ENCODE measurements around the gene NLK. TPM values are rescaled to one million over a fixed set of nuclear protein-coding genes. Genes with fewer than 3 reads are reported as not detected.

The NLK gene
- total RNA-seq, 1 experiment from 2014 or later, result 31.8 TPM

- H2AFZ ChIP-seq (ENCODE audit: low read length), result no peak overlapping the region
- no peak for TF ChIP-seq CTCF (conservative IDR thresholded peaks at IDR 0.05)
Observed at GRCh38 chr17:28087743-28088142, 45.3 kb downstream of the NLK start.

More at GRCh38 chr17:28087743-28088142, 45.3 kb downstream of the NLK start:
- H3K27ac ChIP-seq (ENCODE audit: insufficient read length, low read depth, low read length), result no peak overlapping the region
- Mint-ChIP-seq H3K27ac (no peak overlapping the region), H3K9me3 (peaks cover 14 to 22% of the 10 kb centered on the region in 2 experiments), H3K27me3 (ENCODE audit: low read depth) (no peaks in the 10 kb centered on the region), H3K4me3 (no peak overlapping the region), H3K36me3 (ENCODE audit: insufficient read depth in 1 of 3, low read depth in 3 of 3) (peaks cover 11 to 24% (median 19%) of the 10 kb centered on the region in 3 experiments), H3K4me1 (peaks cover 20 to 26% of the 10 kb centered on the region in 2 experiments)
- H3K4me1 ChIP-seq (ENCODE audit: insufficient read depth, low read length), result no peaks in the 10 kb centered on the region; the same call in 1 of the 2 replicates
- H3K4ac ChIP-seq (ENCODE audit: low read depth, low read length), result no peak overlapping the region
- H3K4me2 ChIP-seq (ENCODE audit: insufficient read depth, insufficient read length, low read length), result no peak overlapping the region
- peaks cover 4% of the 10 kb centered on the region for H3K79me1 ChIP-seq (ENCODE audit: insufficient read depth, low read depth, low read length, poor library complexity, severe bottlenecking)
- no peaks in the 10 kb centered on the region for H3K23me2 ChIP-seq (ENCODE audit: insufficient read length, low read depth, low read length, poor library complexity, severe bottlenecking)
- H3K56ac ChIP-seq (ENCODE audit: insufficient read length, low read depth, low read length), result no peak overlapping the region
- H2BK120ac ChIP-seq (ENCODE audit: low read depth, low read length, poor library complexity, severe bottlenecking), result no peak overlapping the region
- H2AK5ac ChIP-seq (ENCODE audit: insufficient read length, low read length), result no peak overlapping the region
- no peak overlapping the region for H3K18ac ChIP-seq (ENCODE audit: insufficient read length, low read depth, low read length)
- no peaks in the 10 kb centered on the region for H3K27me3 ChIP-seq (ENCODE audit: insufficient read depth, low read length)
- no peak overlapping the region for H3K9ac ChIP-seq (ENCODE audit: extremely low read depth, insufficient read length, low read length)
- no peak overlapping the region for H3K23ac ChIP-seq (ENCODE audit: insufficient read length, low read depth, low read length)
- H2BK5ac ChIP-seq (ENCODE audit: insufficient read length, low read length), result no peak overlapping the region
- no peaks in the 10 kb centered on the region for H3K9me3 ChIP-seq (ENCODE audit: control insufficient read depth, low read depth, low read length)
- peaks cover 7% of the 10 kb centered on the region; the same call in 1 of the 2 replicates for H3K79me2 ChIP-seq (ENCODE audit: insufficient read depth, low read length)
- no peak overlapping the region for H4K8ac ChIP-seq (replicated peaks; ENCODE audit: insufficient read length, low read depth, low read length)
- H4K5ac ChIP-seq (ENCODE audit: insufficient read length, low read depth, low read length), result no peak overlapping the region
- no peak overlapping the region for H2BK12ac ChIP-seq (ENCODE audit: insufficient read length, low read depth, low read length)
- no peak overlapping the region for H3T11ph ChIP-seq (ENCODE audit: low read length)
- DNase-seq, result no peak
- H2BK15ac ChIP-seq (ENCODE audit: low read depth, low read length), result no peak overlapping the region
- no peak overlapping the region for H4K91ac ChIP-seq (ENCODE audit: insufficient read length, low read depth, low read length)
- no peaks in the 10 kb centered on the region for H4K20me1 ChIP-seq (ENCODE audit: control insufficient read depth, insufficient read depth, insufficient read length)
- H2BK20ac ChIP-seq (ENCODE audit: low read depth, low read length, poor library complexity, severe bottlenecking), result no peak overlapping the region
- no peak overlapping the region for H3K14ac ChIP-seq (ENCODE audit: insufficient read depth, low read length)

Measured in H9 (cell line).